GM23338 (cell line): ENCODE data around the gene CES4A.

Experiments used
- CREB1 ChIP-seq: fragments of 250-450 bp; sonication (Bioruptor Pico); IDR thresholded peaks from 2 replicates; pipeline ENCODE4 v1.5.0; 2020; ENCODE audit warnings: low read depth, mild to moderate bottlenecking, moderate library complexity
- EZH2 ChIP-seq: fragments of 200-600 bp; sonication (generic); IDR thresholded peaks from one replicate; pipeline ENCODE4 v1.8.0; 2017; ENCODE audit warnings: antibody characterized with exemption, mild to moderate bottlenecking, low read depth; ENCODE audit not compliant: unreplicated experiment
- EZH2phosphoT487 ChIP-seq: fragments of 200-600 bp; sonication (generic); IDR thresholded peaks from one replicate; pipeline ENCODE4 v1.8.1; 2018; ENCODE audit warnings: antibody characterized with exemption; ENCODE audit not compliant: unreplicated experiment
- JUNB ChIP-seq: IDR thresholded peaks from one replicate; pipeline ENCODE4 v1.6.1; 2016; ENCODE audit warnings: antibody characterized with exemption; ENCODE audit not compliant: unreplicated experiment
- NANOG ChIP-seq: IDR thresholded peaks from 2 replicates; pipeline ENCODE4 v1.6.1; 2016; ENCODE audit warnings: antibody characterized with exemption, borderline replicate concordance
- POLR2AphosphoS5 ChIP-seq: IDR thresholded peaks from 2 replicates; pipeline ENCODE4 v1.6.1; 2016; ENCODE audit warnings: antibody characterized with exemption, low read depth
- STAT1 ChIP-seq: IDR thresholded peaks from one replicate; pipeline ENCODE4 v1.6.1; 2016; ENCODE audit warnings: antibody characterized with exemption; ENCODE audit not compliant: unreplicated experiment
- ZNF114 ChIP-seq: fragments of 250-450 bp; sonication (Bioruptor Pico); IDR thresholded peaks from 2 replicates; pipeline ENCODE4 v1.5.0; 2020; ENCODE audit warnings: mild to moderate bottlenecking, moderate library complexity
- ZNF331 ChIP-seq: fragments of 250-450 bp; sonication (Bioruptor Pico); IDR thresholded peaks from 2 replicates; pipeline ENCODE4 v1.5.0; 2020; ENCODE audit warnings: low read depth, mild to moderate bottlenecking, moderate library complexity
- TF ChIP-seq, protein P1 (sequence below), 2 experiments: fragments of 200-600 bp in 1 of 2; sonication (generic) in 1 of 2; conservative IDR thresholded peaks; 2 replicates each; pipeline versions ENCODE4 v1.5.1 to v1.6.1; 2016 to 2017; ENCODE audit warnings: antibody characterized with exemption in 2 of 2, low read depth in 2 of 2, mild to moderate bottlenecking in 2 of 2, moderate library complexity in 1 of 2
- TF ChIP-seq, protein P2 (sequence below): IDR thresholded peaks from 2 replicates; pipeline ENCODE4 v1.6.1; 2016; ENCODE audit warnings: antibody characterized with exemption
- TF ChIP-seq, protein P3 (sequence below): IDR thresholded peaks from one replicate; pipeline ENCODE4 v1.6.1; 2018; ENCODE audit warnings: antibody characterized with exemption; ENCODE audit not compliant: unreplicated experiment
- TF ChIP-seq, protein P4 (sequence below): fragments of 250-450 bp; sonication (Bioruptor Pico); IDR thresholded peaks from 2 replicates; pipeline ENCODE4 v1.5.0; 2020; ENCODE audit warnings: mild to moderate bottlenecking, moderate library complexity

DNA sequence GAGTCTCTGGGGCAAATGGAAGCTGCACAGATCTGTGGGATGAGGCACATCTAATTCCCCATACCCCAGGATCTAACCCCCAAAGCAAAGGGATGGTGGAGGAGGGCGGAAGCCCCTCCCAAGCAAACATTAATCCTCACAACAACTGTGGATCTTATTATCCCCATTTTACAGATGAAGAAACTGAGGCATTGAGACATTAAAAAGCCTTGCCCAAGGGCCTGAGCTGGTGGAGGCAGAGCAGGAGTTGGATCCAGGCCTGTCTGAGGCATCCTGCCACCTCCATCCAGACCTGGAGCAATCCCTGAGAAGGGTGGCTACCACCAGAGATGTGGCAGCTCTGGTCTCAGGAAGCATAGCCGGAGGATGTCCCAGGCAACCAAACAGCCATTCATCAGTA lies 22.9 kb downstream of the CES4A start:
- TF ChIP-seq, protein P1, sequence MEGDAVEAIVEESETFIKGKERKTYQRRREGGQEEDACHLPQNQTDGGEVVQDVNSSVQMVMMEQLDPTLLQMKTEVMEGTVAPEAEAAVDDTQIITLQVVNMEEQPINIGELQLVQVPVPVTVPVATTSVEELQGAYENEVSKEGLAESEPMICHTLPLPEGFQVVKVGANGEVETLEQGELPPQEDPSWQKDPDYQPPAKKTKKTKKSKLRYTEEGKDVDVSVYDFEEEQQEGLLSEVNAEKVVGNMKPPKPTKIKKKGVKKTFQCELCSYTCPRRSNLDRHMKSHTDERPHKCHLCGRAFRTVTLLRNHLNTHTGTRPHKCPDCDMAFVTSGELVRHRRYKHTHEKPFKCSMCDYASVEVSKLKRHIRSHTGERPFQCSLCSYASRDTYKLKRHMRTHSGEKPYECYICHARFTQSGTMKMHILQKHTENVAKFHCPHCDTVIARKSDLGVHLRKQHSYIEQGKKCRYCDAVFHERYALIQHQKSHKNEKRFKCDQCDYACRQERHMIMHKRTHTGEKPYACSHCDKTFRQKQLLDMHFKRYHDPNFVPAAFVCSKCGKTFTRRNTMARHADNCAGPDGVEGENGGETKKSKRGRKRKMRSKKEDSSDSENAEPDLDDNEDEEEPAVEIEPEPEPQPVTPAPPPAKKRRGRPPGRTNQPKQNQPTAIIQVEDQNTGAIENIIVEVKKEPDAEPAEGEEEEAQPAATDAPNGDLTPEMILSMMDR (conservative IDR thresholded peaks at IDR 0.05; ENCODE audit: low read depth in 2 of 2): no peak
- TF ChIP-seq, protein P2, sequence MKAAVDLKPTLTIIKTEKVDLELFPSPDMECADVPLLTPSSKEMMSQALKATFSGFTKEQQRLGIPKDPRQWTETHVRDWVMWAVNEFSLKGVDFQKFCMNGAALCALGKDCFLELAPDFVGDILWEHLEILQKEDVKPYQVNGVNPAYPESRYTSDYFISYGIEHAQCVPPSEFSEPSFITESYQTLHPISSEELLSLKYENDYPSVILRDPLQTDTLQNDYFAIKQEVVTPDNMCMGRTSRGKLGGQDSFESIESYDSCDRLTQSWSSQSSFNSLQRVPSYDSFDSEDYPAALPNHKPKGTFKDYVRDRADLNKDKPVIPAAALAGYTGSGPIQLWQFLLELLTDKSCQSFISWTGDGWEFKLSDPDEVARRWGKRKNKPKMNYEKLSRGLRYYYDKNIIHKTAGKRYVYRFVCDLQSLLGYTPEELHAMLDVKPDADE: no peak
- no peak for TF ChIP-seq JUNB
- TF ChIP-seq EZH2: no peak
- TF ChIP-seq POLR2AphosphoS5: no peak
- TF ChIP-seq, protein P3, sequence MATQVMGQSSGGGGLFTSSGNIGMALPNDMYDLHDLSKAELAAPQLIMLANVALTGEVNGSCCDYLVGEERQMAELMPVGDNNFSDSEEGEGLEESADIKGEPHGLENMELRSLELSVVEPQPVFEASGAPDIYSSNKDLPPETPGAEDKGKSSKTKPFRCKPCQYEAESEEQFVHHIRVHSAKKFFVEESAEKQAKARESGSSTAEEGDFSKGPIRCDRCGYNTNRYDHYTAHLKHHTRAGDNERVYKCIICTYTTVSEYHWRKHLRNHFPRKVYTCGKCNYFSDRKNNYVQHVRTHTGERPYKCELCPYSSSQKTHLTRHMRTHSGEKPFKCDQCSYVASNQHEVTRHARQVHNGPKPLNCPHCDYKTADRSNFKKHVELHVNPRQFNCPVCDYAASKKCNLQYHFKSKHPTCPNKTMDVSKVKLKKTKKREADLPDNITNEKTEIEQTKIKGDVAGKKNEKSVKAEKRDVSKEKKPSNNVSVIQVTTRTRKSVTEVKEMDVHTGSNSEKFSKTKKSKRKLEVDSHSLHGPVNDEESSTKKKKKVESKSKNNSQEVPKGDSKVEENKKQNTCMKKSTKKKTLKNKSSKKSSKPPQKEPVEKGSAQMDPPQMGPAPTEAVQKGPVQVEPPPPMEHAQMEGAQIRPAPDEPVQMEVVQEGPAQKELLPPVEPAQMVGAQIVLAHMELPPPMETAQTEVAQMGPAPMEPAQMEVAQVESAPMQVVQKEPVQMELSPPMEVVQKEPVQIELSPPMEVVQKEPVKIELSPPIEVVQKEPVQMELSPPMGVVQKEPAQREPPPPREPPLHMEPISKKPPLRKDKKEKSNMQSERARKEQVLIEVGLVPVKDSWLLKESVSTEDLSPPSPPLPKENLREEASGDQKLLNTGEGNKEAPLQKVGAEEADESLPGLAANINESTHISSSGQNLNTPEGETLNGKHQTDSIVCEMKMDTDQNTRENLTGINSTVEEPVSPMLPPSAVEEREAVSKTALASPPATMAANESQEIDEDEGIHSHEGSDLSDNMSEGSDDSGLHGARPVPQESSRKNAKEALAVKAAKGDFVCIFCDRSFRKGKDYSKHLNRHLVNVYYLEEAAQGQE: no peak
- no peak for TF ChIP-seq STAT1
- TF ChIP-seq CREB1 (CRISPR knock-in tag): no peak
- TF ChIP-seq EZH2phosphoT487: no peak
- no peak for TF ChIP-seq NANOG
- no peak for TF ChIP-seq ZNF114 (CRISPR knock-in tag)
- TF ChIP-seq, protein P4, sequence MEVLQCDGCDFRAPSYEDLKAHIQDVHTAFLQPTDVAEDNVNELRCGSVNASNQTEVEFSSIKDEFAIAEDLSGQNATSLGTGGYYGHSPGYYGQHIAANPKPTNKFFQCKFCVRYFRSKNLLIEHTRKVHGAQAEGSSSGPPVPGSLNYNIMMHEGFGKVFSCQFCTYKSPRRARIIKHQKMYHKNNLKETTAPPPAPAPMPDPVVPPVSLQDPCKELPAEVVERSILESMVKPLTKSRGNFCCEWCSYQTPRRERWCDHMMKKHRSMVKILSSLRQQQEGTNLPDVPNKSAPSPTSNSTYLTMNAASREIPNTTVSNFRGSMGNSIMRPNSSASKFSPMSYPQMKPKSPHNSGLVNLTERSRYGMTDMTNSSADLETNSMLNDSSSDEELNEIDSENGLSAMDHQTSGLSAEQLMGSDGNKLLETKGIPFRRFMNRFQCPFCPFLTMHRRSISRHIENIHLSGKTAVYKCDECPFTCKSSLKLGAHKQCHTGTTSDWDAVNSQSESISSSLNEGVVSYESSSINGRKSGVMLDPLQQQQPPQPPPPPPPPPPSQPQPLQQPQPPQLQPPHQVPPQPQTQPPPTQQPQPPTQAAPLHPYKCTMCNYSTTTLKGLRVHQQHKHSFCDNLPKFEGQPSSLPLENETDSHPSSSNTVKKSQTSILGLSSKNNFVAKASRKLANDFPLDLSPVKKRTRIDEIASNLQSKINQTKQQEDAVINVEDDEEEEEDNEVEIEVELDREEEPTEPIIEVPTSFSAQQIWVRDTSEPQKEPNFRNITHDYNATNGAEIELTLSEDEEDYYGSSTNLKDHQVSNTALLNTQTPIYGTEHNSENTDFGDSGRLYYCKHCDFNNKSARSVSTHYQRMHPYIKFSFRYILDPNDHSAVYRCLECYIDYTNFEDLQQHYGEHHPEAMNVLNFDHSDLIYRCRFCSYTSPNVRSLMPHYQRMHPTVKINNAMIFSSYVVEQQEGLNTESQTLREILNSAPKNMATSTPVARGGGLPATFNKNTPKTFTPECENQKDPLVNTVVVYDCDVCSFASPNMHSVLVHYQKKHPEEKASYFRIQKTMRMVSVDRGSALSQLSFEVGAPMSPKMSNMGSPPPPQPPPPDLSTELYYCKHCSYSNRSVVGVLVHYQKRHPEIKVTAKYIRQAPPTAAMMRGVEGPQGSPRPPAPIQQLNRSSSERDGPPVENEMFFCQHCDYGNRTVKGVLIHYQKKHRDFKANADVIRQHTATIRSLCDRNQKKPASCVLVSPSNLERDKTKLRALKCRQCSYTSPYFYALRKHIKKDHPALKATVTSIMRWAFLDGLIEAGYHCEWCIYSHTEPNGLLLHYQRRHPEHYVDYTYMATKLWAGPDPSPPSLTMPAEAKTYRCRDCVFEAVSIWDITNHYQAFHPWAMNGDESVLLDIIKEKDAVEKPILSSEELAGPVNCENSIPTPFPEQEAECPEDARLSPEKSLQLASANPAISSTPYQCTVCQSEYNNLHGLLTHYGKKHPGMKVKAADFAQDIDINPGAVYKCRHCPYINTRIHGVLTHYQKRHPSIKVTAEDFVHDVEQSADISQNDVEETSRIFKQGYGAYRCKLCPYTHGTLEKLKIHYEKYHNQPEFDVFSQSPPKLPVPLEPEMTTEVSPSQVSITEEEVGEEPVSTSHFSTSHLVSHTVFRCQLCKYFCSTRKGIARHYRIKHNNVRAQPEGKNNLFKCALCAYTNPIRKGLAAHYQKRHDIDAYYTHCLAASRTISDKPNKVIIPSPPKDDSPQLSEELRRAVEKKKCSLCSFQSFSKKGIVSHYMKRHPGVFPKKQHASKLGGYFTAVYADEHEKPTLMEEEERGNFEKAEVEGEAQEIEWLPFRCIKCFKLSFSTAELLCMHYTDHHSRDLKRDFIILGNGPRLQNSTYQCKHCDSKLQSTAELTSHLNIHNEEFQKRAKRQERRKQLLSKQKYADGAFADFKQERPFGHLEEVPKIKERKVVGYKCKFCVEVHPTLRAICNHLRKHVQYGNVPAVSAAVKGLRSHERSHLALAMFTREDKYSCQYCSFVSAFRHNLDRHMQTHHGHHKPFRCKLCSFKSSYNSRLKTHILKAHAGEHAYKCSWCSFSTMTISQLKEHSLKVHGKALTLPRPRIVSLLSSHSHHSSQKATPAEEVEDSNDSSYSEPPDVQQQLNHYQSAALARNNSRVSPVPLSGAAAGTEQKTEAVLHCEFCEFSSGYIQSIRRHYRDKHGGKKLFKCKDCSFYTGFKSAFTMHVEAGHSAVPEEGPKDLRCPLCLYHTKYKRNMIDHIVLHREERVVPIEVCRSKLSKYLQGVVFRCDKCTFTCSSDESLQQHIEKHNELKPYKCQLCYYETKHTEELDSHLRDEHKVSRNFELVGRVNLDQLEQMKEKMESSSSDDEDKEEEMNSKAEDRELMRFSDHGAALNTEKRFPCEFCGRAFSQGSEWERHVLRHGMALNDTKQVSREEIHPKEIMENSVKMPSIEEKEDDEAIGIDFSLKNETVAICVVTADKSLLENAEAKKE: no peak
- TF ChIP-seq ZNF331: no peak
